Fibroblast of the conjunctiva (primary cell): ENCODE data around the gene ERGIC1.

Experiments used
- DNase-seq: peaks from one replicate; pipeline ENCODE4 v3.0.0-alpha.2; 2010; ENCODE audit warnings: low read depth

The ERGIC1 gene

DNA sequence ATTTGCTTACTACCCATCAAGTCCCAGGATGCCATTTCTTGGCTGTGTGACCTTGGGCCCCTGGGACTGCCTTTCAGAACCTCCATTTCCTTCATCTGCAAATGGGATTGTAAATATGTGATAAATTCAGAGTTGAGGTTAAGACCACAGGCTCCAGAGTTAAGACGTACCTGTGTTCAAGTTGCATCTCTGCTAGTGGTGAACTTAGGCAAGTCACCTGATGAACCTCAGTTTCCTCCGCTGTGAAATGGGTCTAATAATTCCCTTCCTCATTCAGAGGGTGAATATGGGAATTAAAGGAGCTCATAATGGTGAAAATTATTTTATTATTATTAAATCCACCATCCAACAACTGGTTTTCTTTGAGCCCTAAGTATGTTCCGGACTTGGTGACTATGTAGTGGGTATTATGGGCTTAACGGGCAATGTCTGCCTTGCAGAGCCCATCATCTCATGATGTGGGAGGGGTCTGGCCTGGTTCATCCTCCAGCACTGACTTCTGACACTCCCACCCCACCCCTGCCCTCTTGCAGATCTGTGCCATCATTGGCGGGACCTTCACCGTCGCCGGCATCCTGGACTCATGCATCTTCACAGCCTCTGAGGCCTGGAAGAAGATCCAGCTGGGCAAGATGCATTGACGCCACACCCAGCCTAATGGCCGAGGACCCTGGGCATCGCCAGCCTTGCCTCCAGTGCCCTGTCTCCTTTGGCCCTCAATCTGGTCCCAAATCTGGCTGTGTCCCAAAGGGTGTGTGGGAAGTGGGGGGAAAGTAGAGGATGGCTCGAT lies 116.3 kb downstream of the ERGIC1 start:
- DNase-seq = no peak

DNA sequence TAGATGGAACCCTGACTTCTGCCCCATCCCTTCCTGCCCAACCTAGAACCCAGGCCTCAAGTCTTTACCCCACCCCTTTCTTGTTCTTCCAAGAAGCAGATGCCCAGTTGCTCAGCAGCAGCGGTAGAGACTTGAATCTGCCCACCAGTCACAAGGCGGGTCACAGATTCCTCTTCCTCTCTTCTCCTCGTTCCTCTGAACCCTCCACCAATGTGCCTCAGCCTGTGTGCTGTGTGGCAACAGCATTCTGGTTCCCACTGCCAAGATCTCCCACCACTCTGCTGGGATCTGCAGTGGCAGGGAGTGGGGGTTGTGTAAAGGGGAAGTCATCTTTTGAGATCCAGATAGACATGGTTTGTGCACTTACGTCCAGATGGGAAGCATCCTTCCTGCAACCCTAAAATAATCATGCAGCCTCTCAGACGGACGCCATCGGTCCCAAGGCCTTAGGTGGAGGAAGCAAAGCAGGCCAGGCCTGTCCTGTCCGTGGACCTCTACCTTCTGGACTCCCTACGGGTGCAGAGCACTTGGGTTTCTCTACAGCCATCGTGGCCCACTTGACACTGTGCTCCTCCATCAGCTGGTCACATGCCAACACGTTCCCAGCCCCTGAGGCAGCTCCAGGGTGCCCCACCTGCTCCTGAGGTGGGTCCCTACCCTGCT lies 117.5 kb downstream of the ERGIC1 start:
- no peak for DNase-seq

DNA sequence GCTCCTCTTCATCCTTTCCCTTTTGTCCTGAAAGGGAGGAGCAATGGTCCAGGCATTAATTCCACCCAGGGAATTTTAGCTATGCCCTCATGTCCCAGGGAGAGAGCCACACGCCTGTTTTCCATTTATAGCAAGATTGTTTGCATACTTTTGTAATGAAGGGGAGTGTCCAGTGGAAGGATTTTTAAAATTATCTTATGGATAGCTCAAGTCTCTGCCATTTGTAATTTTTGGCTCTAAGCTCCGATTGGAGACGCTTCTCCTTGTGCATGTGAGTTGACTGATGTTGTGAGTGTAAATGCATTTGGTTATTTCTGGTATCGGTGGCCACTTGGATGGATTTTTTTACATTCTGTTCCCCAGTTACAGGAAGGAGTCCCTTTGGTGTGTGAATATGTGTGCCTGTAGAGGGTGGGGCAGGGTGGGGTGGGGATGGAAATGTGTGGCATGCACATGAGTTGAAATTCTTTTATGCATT lies 118.0 kb downstream of the ERGIC1 start:
- DNase-seq = no peak

- DNase-seq = no peak
Observed at GRCh38 chr5:172953776-172954675, 120.0 kb downstream of the ERGIC1 start.

DNA sequence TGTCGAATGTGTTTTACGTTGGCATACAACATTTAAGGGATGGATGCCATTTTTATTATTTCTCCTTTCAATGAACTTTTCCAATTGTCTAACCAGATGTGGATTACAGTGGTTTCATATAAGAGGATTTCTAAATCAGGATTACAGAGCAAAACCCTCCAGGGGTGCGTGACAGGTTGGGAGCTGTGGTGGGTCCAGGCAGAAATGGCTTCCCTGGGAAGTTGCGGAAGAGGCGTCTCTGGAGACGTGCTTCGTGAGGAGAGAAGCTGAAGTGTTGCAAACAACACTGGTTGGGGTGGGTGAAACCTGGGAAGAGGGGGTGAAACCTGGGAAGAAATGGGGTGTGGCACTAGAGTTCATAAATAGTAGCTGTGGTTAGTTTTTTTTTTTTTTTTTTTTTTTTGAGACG lies 120.7 kb downstream of the ERGIC1 start:
- DNase-seq = no peak

DNA sequence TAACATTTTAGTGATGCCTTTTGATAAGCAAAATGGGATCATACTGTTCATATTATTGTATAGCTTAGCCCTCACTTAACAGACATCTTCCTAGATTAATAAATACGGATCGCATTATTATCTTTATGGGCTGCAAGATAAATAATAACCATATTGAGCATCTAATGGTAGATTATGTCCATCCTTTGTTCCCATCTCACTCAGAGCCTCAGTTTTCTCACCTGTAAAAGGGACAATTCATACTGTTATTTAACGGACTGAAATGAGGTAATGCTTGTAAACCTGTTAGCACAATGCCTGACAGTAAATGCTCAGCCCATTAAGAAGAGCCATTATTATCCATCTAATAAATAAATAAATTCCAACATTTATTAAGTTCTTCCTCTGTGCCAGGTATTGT lies 122.2 kb downstream of the ERGIC1 start:
- no peak for DNase-seq

- DNase-seq = no peak
Observed at GRCh38 chr5:172956936-172957335, 122.9 kb downstream of the ERGIC1 start.

DNA sequence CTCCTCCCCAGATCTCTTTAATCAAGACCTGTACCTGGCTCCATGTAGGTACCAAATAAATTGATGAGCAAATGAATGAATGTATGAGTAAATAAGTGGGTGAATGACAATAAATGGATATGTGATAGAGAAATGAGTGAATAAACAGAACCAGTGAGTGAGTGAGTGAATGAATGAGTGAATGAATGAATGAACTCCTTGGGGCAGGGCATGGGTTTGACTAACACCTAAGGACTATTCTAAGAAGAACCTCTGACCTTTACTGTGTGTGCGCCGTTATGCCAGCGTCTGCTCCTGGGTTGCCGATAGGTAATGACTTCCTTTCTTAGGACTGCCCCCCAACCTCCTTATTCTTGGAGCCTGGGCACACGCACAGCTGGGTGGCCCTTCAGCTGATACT lies 123.4 kb downstream of the ERGIC1 start:
- DNase-seq = no peak

DNA sequence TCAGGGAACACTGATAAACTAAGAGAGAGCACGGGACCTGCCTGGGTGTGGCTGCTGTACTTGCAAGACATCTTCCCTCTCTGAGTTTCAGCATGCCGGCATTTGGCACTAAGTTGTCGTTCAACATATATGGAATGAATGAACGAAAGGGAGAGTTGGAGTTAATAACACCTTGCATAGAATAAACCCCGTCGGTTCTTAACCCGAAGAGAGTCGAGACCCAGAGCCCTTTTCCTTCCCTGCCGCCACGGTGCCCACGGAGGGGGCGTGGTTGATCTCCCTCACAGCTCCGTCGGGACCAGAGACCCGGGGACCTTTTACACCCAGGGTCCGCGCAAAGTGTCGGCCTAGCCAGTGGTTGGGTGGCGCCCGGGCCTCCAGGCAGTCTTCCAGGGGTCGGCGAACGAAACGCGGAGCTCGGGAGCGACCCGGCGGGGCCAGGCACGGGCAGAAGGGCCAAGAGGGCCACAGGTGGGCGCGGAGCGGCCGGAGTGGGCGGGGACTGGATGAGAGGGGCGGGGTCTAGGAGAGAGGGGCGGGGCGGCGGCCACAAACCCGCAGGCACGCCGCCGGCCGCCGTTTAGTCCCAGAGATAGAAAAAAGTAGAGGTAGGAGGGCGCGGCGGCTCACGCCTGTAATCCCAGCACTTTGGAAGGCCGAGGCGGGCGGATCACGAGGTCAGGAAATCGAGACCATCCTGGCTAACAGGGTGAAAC lies 124.4 kb downstream of the ERGIC1 start:
- no peak for DNase-seq

DNA sequence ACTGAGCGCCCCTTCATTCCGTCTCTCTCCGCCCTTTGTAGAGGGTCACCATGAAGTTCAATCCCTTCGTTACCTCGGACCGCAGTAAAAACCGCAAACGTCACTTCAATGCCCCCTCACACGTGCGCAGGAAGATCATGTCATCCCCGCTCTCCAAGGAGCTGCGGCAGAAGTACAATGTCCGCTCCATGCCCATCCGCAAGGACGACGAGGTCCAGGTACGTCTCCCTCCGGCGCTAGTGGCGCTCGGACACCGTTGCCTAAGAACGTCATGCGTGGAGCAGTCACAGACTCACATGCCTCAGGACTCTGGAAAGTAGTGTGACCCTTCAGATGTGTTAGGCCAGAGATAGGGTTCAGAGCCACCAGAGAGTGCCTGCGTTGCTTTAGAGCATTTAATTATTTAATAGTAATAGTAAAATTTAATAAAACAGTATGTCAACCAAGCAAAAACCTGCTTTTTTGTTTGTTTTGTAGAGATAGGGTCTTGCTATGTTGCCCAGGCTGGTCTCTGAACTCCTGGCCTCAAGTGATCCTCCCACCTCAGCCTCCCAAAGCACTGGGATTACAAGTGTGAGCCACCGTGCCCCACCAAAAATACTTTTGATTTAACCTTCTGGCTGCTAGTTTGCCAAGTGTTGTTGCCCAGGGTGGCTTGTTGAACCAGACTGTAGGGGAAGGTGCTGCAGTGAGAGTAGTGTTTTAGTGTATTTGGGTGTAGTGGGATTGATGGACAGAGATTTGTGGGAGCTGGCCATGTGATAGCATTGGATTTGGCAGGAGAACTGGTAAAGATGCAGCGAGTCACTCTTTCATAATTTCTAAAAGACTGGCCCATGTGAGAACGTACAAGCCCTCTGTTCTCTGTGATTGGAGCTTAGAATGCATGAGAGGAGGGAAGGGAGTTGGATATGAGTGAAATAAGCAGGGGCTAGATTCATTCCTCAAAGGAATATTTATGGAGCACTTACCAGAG lies 126.1 kb downstream of the ERGIC1 start:
- DNase-seq = no peak

- DNase-seq = no peak
Observed at GRCh38 chr5:172969921-172970320, 135.9 kb downstream of the ERGIC1 start.

DNA sequence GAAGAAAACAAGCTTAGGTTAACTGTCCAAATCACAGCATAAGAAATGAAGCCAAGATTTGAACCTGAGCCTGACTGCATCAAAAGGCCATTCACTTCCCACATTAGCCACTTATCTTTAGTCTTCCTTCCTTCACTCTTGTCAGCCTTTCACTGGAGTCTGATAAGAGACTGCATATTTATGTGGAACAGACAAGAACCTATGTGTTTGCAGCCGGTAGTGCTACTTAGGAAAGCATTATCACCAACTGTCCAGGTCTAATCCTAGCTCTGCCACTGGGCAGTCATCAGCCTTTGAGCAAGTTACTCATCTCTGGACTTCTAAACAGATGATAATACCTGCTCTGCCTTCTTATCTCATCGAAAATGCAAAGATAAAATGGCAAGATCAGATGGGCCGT lies 137.4 kb downstream of the ERGIC1 start:
- DNase-seq = no peak

GRCh38 chr5:172972552-172972951 lies 138.5 kb downstream of the ERGIC1 start:
- no peak for DNase-seq

GRCh38 chr5:172973127-172973916 lies 139.3 kb downstream of the ERGIC1 start:
- DNase-seq = no peak

DNA sequence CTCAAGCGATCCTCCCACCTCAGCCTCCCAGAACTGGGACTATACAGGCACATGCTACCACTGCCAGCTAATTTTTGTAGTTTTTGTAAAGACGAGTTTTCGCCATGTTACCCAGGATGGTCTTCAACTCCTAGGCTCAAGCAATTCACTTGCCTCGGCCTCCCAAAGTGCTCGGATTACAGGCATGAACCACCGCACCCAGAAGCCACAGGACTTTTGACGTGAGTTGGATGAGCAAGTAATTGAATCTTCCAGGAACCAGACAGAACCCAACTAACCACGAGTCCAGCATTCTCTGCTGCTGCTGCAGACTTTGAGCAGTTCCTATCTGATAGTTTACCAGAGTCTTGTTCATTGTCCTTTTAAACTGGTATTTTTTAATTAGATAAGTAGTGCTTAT lies 139.9 kb downstream of the ERGIC1 start:
- DNase-seq = no peak

DNA sequence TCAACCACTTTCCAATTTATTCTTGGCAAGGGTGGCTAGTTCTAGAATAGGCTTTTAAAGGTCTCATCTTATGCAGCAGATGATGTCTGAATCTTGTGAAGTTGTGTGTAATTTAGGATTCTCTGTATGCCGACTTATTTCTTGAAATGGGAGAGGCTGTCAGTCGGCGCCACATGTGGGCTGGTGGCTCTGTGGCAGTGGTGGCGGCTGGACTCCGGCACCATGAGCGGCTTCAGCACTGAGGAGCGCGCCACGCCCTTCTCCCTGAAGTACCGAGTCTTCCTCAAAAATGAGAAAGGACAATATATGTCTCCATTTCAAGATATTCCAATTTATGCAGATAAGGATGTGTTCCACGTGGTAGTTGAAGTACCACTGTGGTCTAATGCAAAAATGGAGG lies 141.2 kb downstream of the ERGIC1 start:
- DNase-seq = no peak

GRCh38 chr5:172979778-172980177 lies 145.7 kb downstream of the ERGIC1 start:
- DNase-seq = no peak

DNA sequence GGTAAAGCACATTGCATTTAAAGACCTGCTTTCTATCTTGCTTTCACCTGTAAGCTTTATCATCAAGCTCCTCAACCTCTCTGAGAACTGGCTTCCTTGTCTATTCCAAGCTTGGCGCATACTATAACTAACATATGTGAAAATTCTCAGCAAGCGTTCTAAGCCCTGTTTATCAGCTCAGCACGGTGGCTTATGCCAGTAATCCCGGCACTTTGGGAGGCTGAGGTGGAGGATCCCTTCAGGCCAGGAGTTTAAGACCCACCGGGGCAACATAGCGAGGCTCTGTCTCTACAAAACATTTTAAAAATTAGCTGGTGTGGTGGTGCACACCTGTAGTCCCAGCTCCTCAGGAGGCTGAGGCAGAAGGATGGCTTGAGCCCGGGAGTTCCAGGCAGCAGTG lies 147.9 kb downstream of the ERGIC1 start:
- no peak for DNase-seq

GRCh38 chr5:172983542-172984243 lies 149.6 kb downstream of the ERGIC1 start, which contains the start of gene ATP6V0E1:
TSS of gene ATP6V0E1 (plus strand) at chr5:172983771. CDS start at chr5:172983861, 90 bp downstream.
- DNase-seq = peak; percentile 82
